Measurements from ENCODE around the gene CHST11. TPM values are rescaled to one million over a fixed set of nuclear protein-coding genes. Genes with fewer than 3 reads are reported as not detected.

Gene CHST11
- total and polyA plus RNA-seq, 10 of the 15 experiments (the other 5 are each of a cell fraction or from before 2014, with no cell fraction given): 1.9 to 38.1 (median 17.2) TPM

- TF ChIP-seq ZNF24 (IDR thresholded peaks at IDR 0.05) (no peak), SUZ12 (IDR thresholded peaks at IDR 0.05; ENCODE audit: unreplicated experiment) (no peak), EGR1 (IDR thresholded peaks at IDR 0.05; ENCODE audit: borderline replicate concordance in 1 of 2, low read depth in 2 of 2, low read length in 2 of 2) (no peak), KLF5 (IDR thresholded peaks at IDR 0.05; ENCODE audit: partially characterized antibody) (no peak), NFIC (IDR thresholded peaks at IDR 0.05; ENCODE audit: low read depth, low read length) (no peak), RUNX3 (IDR thresholded peaks at IDR 0.05; ENCODE audit: low read length) (no peak), FOXM1 (IDR thresholded peaks at IDR 0.05; ENCODE audit: low read depth, low read length) (no peak)
- TF ChIP-seq, protein P1, sequence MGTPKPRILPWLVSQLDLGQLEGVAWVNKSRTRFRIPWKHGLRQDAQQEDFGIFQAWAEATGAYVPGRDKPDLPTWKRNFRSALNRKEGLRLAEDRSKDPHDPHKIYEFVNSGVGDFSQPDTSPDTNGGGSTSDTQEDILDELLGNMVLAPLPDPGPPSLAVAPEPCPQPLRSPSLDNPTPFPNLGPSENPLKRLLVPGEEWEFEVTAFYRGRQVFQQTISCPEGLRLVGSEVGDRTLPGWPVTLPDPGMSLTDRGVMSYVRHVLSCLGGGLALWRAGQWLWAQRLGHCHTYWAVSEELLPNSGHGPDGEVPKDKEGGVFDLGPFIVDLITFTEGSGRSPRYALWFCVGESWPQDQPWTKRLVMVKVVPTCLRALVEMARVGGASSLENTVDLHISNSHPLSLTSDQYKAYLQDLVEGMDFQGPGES (IDR thresholded peaks at IDR 0.05): no peak
Observed at GRCh38 chr12:104725610-104726009, 268.9 kb downstream of the CHST11 start (continued).

GRCh38 chr12:104727726-104728465 is 271.1 kb downstream of the CHST11 start:
- ChIA-PET CTCF (no interaction called here), SMC1A (ENCODE audit: uncharacterized antibody, unreplicated experiment) (interaction anchor here (0.8 to 1.0 kb wide), 2 partner anchors 16 to 37 kb away, joined by 3 read pairs; no protein-coding TSS in a partner anchor), POLR2A (no interaction called here), RAD21 (ENCODE audit: unreplicated experiment) (interaction anchor here (0.8 to 1.1 kb wide), 2 partner anchors 12 to 26 kb away, joined by 3 to 6 read pairs; no protein-coding TSS in a partner anchor)
- no peak overlapping the region for H3K9ac ChIP-seq (ENCODE audit: control insufficient read depth, insufficient read depth, low read length)
- H3K79me2 ChIP-seq (ENCODE audit: control insufficient read depth, insufficient read depth, low read length): peaks cover 3% of the 10 kb centered on the region
- BruUV-seq (replicated peaks): no TSS peak
- H3K4me3 ChIP-seq: no peak overlapping the region
- no peaks in the 10 kb centered on the region for H3K27me3 ChIP-seq (replicated peaks in 1 of 2; ENCODE audit: control insufficient read depth in 2 of 2, insufficient read depth in 2 of 2, low read length in 1 of 2)
- FAIRE-seq (no peak), DNase-seq (ENCODE audit: low read depth, low spot score) (no peak), ATAC-seq (no peak)
- in situ Hi-C loops (cut with MboI) (no loop called here), intact Hi-C loops (cut with micrococcal nuclease; ENCODE audit: unreplicated experiment) (no loop called here)
- H3K4me2 ChIP-seq (ENCODE audit: control insufficient read depth, insufficient read depth): no peak overlapping the region
- no peaks in the 10 kb centered on the region for H3K9me3 ChIP-seq (replicated peaks; ENCODE audit: control insufficient read depth, insufficient read depth, low read length)
- no peak overlapping the region for H2AFZ ChIP-seq (ENCODE audit: control insufficient read depth, low read depth, low read length)
- no peak overlapping the region for H3K27ac ChIP-seq (ENCODE audit: control insufficient read depth, insufficient read depth)
- no peaks in the 10 kb centered on the region for H4K20me1 ChIP-seq (ENCODE audit: control insufficient read depth, insufficient read depth)
- H3K36me3 ChIP-seq (ENCODE audit: control insufficient read depth in 2 of 2, insufficient read depth in 2 of 2, low read length in 1 of 2): peaks cover 4 to 7% of the 10 kb centered on the region in 2 experiments; a peak in 2 of 4 replicates
- H3K4me1 ChIP-seq (ENCODE audit: control insufficient read depth, insufficient read depth, low read length): peaks cover 7% of the 10 kb centered on the region
- 72% methylated on average over 10 of the region's 10 CpGs for WGBS (ENCODE audit: insufficient coverage, insufficient replicate concordance, low lambda C conversion rate, missing lambda C conversion rate)
- TF ChIP-seq TAF1 (IDR thresholded peaks at IDR 0.05; ENCODE audit: borderline replicate concordance, low read depth, low read length): no peak
- no peak for TF ChIP-seq E2F8 (IDR thresholded peaks at IDR 0.05; ENCODE audit: low read depth, partially characterized antibody)
- TF ChIP-seq, protein P2, sequence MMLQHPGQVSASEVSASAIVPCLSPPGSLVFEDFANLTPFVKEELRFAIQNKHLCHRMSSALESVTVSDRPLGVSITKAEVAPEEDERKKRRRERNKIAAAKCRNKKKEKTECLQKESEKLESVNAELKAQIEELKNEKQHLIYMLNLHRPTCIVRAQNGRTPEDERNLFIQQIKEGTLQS (IDR thresholded peaks at IDR 0.05; ENCODE audit: borderline replicate concordance, extremely low read depth, low read depth, low read length): no peak
- TF ChIP-seq ZBTB40 (IDR thresholded peaks at IDR 0.05; ENCODE audit: borderline replicate concordance): no peak
- TF ChIP-seq KLF5 (IDR thresholded peaks at IDR 0.05; ENCODE audit: partially characterized antibody): no peak
